GM21576 (cell line): ENCODE results near the gene C16orf46.

ENCODE experiments used
- ATAC-seq: cut with Tn5 transposase; IDR thresholded peaks from one replicate; pipeline ENCODE4 v1.9.1; 2021; ENCODE audit warnings: mild to moderate bottlenecking, moderate library complexity; ENCODE audit not compliant: unreplicated experiment

The C16orf46 gene

DNA sequence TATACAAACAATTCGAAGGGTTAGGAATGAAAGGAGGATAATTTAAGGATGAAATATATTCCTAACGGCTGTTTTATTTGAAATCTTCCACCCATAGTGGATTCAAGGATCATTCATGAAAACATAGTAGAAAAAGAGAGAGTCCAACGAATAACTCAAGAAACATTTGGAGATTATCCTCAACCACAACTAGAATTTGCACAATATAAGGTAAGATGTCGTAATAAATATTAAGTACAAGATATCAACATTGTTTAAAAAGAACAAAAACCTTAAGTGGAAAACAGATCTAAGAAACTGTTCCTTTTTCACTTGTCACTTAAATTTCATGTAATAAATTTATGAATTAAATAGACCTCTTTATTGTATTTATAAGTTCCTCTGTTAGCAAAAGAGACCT, 50.6 kb downstream of the C16orf46 start:
- ATAC-seq: no peak

DNA sequence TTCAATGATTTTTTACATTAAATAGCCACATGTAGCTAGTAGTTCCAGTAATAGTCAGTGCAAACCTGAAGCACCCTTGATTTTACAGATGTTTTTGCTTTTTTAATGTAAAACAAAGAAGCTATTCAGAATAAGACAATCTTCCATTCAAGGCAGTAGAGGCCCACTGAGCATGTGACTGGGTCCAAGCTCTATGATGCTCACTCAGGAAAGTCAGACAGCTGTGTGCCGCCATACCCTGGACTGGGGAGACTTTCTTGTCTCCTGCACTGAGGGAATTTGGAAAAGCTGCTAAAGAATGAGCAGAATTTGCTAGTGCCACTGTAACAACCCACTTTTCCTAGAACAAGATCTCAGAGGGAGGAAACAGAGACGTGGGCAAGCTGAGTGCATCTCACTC, 58.5 kb downstream of the C16orf46 start:
- ATAC-seq: no peak

DNA sequence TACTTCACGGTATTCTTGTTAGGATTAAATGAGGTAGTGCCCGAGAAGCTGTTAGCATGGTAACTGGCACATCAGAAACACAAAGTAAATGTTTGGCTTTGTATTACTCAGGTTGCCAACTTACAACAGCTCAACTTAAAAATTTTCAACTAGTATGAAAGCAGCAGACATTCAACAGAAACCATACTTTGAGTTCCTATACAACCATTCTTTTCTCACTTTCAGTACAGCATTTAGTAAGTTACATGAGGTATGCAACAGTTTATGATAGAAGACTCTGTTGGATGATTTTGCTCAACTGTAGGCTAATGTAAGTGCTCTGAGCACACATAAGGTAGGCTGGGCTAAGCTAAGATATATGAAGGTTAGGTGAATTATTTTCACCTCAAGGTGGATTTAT, 62.4 kb downstream of the C16orf46 start:
- ATAC-seq: no peak

- no peak for ATAC-seq
Measured at GRCh38 chr16:81012974-81013373, 64.1 kb downstream of the C16orf46 start.
